Ovary (tissue), 9 donors: ENCODE measurements around the gene POLA2. TPM values are rescaled to one million over a fixed set of nuclear protein-coding genes. Genes with fewer than 3 reads are reported as not detected.
A peak's percentile ranks its signal among the peaks of the same experiment; 100 is the strongest.

Source experiments
- DNase-seq, 5 donors: peaks; one replicate each; pipeline ENCODE4 v3.0.0-alpha.2; 2019 to 2020
- H3K27ac ChIP-seq, 2 donors: fragments of 200-600 bp; one replicate each; pipeline versions ENCODE4 v1.5.1 to v1.8.0; 2019 to 2022
- H3K27me3 ChIP-seq: fragments of 200-600 bp; one replicate; pipeline ENCODE4 v1.8.0; 2022
- H3K36me3 ChIP-seq: fragments of 200-600 bp; sonication (generic); one replicate; pipeline ENCODE4 v1.5.1; 2019
- H3K4me1 ChIP-seq: one replicate; pipeline ENCODE4 v1.8.1; 2013; ENCODE audit warnings: mild to moderate bottlenecking, moderate library complexity; ENCODE audit not compliant: insufficient read depth
- H3K4me3 ChIP-seq: fragments of 200-600 bp; sonication (generic); one replicate; pipeline ENCODE4 v1.5.1; 2017
- H3K9me3 ChIP-seq, 2 donors: fragments of 200-600 bp in 1 of 2; sonication (generic) in 1 of 2; one replicate each; pipeline versions ENCODE4 v1.5.1 to v1.8.1; 2013 to 2019; ENCODE audit warnings: mild to moderate bottlenecking in 1 of 2, moderate library complexity in 1 of 2
- EP300 ChIP-seq: sonication (generic); formaldehyde crosslinking; IDR thresholded peaks from one replicate; pipeline ENCODE4 v1.6.1; 2017; ENCODE audit warnings: antibody characterized with exemption
- POLR2A ChIP-seq: fragments of 450-650 bp; IDR thresholded peaks from one replicate; pipeline ENCODE4 v1.6.1; 2017; ENCODE audit warnings: antibody characterized with exemption, mild to moderate bottlenecking, moderate library complexity
- WGBS, 3 donors: extraction: QIAGEN DNeasy Blood & Tissue Kit in 1 of 3; methylation state at CpG; one replicate each; pipeline versions ENCODE4 v1.1.5 to v1.1.7; 2013 to 2017; 5-methylcytosine and 5-hydroxymethylcytosine counted together
- intact Hi-C, 4 donors: fragments of 100-400 bp; cut with DNase I; formaldehyde crosslinking; loops; one replicate each; pipeline versions ENCODE4 v1.11.0 to v1.15.1; 2022 to 2023
- polyA plus RNA-seq, 2 donors: library from polyadenylated mRNA; stranded (reverse); fragments of 200-250 nt in 1 of 2; fragments of 350-450 nt in 1 of 2; fragmentation: Illumina TruSeq in 1 of 2; extraction: RNeasy Lipid Tissue Mini Kit (QIAGEN cat#74804) in 1 of 2; gene quantifications; one replicate each; pipeline ENCODE4 v1.2.3, GENCODE V29; 2013 to 2014
- total RNA-seq, 7 donors: library from RNA; depleted of rRNA in 2 of 7; stranded (reverse); fragments of >200 nt in 2 of 7; fragmentation: NEBNext Ultra II Directional in 3 of 7; extraction: Animal tissue kit (Norgen Biotek cat#: 25700) in 3 of 7; gene quantifications; one replicate each; pipeline versions ENCODE4 v1.1.0 to v1.2.4, GENCODE V29; 2016 to 2023
- TF ChIP-seq, protein P1 (sequence below), 3 donors: fragments of 450-650 bp in 2 of 3; fragments of 200-600 bp in 1 of 3; IDR thresholded peaks; one replicate each; pipeline versions ENCODE4 v1.5.1 to v1.8.0; 2016 to 2022; ENCODE audit warnings: antibody characterized with exemption in 3 of 3, mild to moderate bottlenecking in 1 of 3
- donor health status: DM: no; HTN: no; CAD: no; lungs with moderate emphysema.
- donor health status: DM: no; HTN: no; CAD: no.
- donor health status: Bipolar disorder and iron deficiency.
- donor health status: DM: yes; HTN: yes; CAD: no.
- donor health status: DM: no; HTN: no; CAD: no.
- donor health status: DM: yes; HTN: yes; CAD: no.

Gene POLA2
- total and polyA plus RNA-seq, 9 donors: 4.5 to 13.3 (median 8.6) TPM

GRCh38 chr11:65316227-65317024, 54.7 kb downstream of the POLA2 start:
- peak overlapping the region; percentile 96 for H3K4me3 ChIP-seq
- peak in 3 of 5 donors; percentile 58 to 66 (median 63) for DNase-seq
- H3K27ac ChIP-seq: peak overlapping the region; percentile 11 to 84
- intact Hi-C loops: loop anchor here in 1 of 4 donors (1.0 kb wide), 1 partner anchor 41 kb away; no protein-coding TSS in a partner anchor
- H3K9me3 ChIP-seq: no peaks in the 10 kb centered on the region
- no peaks in the 10 kb centered on the region for H3K27me3 ChIP-seq
- WGBS, 3 donors: 12 to 13% (median 12%) methylated on average over 20 of the region's 20 CpGs
- H3K4me1 ChIP-seq: peaks cover 15% of the 10 kb centered on the region
- TF ChIP-seq EP300 (no peak), POLR2A (no peak)
- TF ChIP-seq, protein P1, sequence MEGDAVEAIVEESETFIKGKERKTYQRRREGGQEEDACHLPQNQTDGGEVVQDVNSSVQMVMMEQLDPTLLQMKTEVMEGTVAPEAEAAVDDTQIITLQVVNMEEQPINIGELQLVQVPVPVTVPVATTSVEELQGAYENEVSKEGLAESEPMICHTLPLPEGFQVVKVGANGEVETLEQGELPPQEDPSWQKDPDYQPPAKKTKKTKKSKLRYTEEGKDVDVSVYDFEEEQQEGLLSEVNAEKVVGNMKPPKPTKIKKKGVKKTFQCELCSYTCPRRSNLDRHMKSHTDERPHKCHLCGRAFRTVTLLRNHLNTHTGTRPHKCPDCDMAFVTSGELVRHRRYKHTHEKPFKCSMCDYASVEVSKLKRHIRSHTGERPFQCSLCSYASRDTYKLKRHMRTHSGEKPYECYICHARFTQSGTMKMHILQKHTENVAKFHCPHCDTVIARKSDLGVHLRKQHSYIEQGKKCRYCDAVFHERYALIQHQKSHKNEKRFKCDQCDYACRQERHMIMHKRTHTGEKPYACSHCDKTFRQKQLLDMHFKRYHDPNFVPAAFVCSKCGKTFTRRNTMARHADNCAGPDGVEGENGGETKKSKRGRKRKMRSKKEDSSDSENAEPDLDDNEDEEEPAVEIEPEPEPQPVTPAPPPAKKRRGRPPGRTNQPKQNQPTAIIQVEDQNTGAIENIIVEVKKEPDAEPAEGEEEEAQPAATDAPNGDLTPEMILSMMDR (IDR thresholded peaks at IDR 0.05): no peak
- H3K36me3 ChIP-seq: no peaks in the 10 kb centered on the region

DNA sequence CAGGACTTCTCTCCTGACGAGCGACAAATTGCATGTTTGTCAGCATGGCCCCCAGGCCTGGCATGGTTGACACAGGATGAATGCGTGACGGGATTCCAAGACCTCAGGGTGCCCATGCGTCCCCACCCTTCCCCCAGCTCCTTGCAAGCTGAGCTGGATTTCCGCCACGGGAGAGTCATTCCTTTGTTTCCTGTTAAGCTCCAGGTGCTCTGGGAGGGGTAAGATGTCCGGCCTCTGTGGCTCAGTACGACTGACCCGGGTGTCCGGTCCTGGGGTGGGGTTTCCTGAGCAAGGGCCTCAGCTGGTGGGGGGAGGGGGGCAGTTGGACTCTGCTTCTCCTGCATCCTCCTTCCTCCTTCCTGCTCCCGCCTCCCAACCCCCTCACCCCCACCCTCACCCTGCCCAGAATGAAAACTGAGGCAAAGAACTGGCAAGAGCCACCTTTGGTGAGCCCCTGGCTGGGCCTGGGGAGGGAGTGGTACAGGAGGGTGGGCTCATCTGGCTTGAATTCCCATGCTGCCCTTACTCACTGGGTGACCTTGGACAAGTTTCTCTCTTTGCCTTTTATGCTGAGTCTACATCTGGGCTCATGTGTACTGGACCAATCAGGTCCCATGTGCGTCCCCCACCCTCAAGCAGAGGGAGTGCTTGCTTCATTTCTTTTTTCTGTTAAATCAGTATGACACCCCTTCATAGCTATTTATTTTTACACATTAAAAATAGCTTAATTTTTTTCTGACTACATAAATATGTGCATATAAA, 55.4 kb downstream of the POLA2 start:
- H3K9me3 ChIP-seq: no peaks in the 10 kb centered on the region
- H3K4me3 ChIP-seq: peak overlapping the region; percentile 96
- peak; percentile 67 to 78 (median 78) for DNase-seq
- no peaks in the 10 kb centered on the region for H3K27me3 ChIP-seq
- no peaks in the 10 kb centered on the region for H3K36me3 ChIP-seq
- H3K4me1 ChIP-seq: peaks cover 15% of the 10 kb centered on the region
- TF ChIP-seq EP300: no peak
- TF ChIP-seq, protein P1 (IDR thresholded peaks at IDR 0.05): peak in 1 of 3 donors; percentile 18
- peak; percentile 12 for TF ChIP-seq POLR2A
- 5 to 22% (median 11%) methylated on average over 13 of the region's 13 CpGs for WGBS, 3 donors
- intact Hi-C loops: no loop called here
- peak overlapping the region; percentile 11 to 84 for H3K27ac ChIP-seq

DNA sequence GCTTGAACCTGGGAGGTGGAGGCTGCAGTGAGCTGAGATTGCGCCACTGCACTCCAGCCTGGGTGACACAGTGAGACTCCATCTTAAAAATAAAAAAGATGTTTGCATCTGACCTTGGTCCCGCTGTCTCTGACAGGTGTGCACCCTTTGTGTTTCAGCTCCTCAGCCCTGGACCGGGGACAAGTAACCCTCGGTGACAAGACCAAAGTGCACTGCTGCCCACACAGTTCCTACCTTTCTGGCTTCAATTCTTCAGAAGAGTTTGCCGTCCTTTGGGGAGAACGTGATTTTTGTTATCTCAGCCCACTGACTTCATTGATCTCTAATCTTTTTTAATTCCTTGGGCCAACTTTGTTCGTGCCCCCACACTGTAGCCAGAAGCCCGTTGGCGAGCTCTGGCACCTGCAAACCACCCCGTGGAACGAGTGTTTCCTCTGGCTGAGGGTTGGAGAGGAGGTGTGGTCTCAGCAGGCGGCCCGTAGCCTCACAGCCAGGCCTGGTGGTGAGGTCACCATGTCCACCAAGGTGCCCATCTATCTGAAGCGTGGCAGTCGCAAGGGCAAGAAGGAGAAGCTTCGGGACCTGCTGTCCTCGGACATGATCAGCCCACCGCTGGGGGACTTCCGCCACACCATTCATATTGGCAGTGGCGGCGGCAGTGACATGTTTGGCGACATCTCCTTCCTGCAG, 58.8 kb downstream of the POLA2 start:
- Histone ChIP-seq H3K36me3 (no peaks in the 10 kb centered on the region), H3K9me3 (no peaks in the 10 kb centered on the region), H3K4me3 (no peak overlapping the region), H3K27me3 (no peaks in the 10 kb centered on the region), H3K4me1 (peaks cover 11% of the 10 kb centered on the region), H3K27ac (no peak overlapping the region)
- 76 to 78% (median 77%) methylated on average over 22 of the region's 22 CpGs for WGBS, 3 donors
- intact Hi-C loops: no loop called here
- DNase-seq: no peak
- TF ChIP-seq EP300 (no peak), POLR2A (no peak)
- TF ChIP-seq, protein P1 (IDR thresholded peaks at IDR 0.05): no peak

DNA sequence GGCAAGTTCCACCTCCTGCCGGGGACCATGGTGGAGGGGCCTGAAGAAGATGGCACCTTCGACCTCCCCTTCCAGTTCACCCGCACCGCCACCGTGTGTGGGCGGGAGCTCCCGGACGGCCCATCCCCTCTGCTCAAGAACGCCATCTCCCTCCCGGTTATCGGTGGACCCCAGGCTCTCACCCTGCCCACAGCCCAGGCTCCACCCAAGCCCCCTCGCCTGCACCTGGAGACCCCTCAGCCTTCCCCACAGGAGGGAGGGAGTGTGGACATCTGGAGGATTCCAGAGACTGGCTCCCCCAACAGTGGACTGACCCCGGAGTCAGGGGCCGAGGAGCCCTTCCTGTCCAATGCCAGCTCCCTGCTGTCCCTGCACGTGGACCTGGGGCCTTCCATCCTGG, 59.3 kb downstream of the POLA2 start:
- 69 to 79% (median 74%) methylated on average over 15 of the region's 15 CpGs for WGBS, 3 donors
- H3K27ac ChIP-seq: no peak overlapping the region

More for the DNA sequence above, 59.3 kb downstream of the POLA2 start:
- no peaks in the 10 kb centered on the region for H3K36me3 ChIP-seq
- TF ChIP-seq POLR2A: no peak
- TF ChIP-seq EP300: no peak
- TF ChIP-seq, protein P1 (IDR thresholded peaks at IDR 0.05): no peak
- intact Hi-C loops: no loop called here
- DNase-seq: no peak
- peaks cover 8% of the 10 kb centered on the region for H3K4me1 ChIP-seq
- no peaks in the 10 kb centered on the region for H3K27me3 ChIP-seq
- no peaks in the 10 kb centered on the region for H3K9me3 ChIP-seq
- no peak overlapping the region for H3K4me3 ChIP-seq
